IMR-90 (cell line): Measurements from ENCODE around the gene EIF2AK2.

Experiments
- CTCF ChIP-seq: conservative IDR thresholded peaks from 2 replicates; pipeline ENCODE4 v1.5.1; 2012; ENCODE audit warnings: mild to moderate bottlenecking, low read depth, low read length, improper control_type of control experiment
- POLR2A ChIP-seq: IDR thresholded peaks from 2 replicates; pipeline ENCODE4 v1.6.1; 2012; ENCODE audit warnings: mild to moderate bottlenecking, low read depth, low read length
- RAD21 ChIP-seq: IDR thresholded peaks from 2 replicates; pipeline ENCODE4 v1.6.1; 2012; ENCODE audit warnings: low read length, improper control_type of control experiment
- RCOR1 ChIP-seq: IDR thresholded peaks from 2 replicates; pipeline ENCODE4 v1.6.1; 2012; ENCODE audit warnings: mild to moderate bottlenecking, low read length, improper control_type of control experiment; ENCODE audit not compliant: insufficient replicate concordance

DNA sequence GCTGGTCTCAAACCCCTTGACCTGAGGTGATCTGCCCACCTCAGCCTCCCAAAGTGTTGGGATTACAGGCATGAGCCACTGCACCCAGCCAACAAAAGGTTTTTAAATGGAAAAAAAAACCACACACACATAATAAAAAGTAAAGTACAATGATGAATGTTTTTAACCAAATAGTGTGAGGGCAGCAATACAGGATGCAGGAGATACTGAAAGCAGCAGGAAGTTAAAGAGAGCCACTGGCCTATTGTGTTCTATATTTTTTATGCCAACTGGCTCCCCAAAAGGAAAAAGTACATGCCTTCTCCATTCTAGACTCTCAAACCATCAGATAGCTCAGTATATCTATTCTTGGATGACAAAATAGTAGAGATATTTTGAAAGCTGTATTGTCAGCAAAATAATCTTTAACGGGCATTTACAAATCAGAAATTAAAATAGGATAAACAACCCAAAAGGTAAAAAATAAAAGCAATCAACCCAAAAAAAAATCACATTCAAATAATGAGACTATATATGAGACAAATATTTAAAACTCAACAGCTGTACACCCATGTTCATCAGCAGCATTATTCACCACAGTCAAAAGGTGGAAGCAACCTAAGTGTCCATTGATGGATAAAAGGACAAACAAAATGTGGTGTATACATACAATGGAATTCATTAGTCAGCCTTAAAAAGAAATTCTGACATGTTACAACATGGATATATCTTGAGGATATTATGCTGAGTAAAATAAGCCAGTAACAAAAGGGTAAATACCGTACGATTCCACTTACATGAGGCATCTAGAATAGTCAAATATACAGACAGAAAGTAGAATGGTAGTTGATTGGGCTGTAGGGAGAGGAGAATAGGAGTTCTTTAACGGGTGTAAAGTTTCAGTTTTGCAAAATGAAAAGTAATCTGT, 46.2 kb downstream of the EIF2AK2 start:
- TF ChIP-seq POLR2A, result no peak
- TF ChIP-seq CTCF, result no peak
- TF ChIP-seq RAD21, result no peak
- TF ChIP-seq RCOR1, result no peak
